Panc1 (cell line): ENCODE results near the gene TMEM95. TPM values are rescaled to one million over a fixed set of nuclear protein-coding genes. Genes with fewer than 3 reads are reported as not detected.

Experiments used
- ATAC-seq: fragments of 200-7000 bp; cut with Tn5 transposase; 2 replicates; pipeline ENCODE4 v1.9.1; 2020; ENCODE audit warnings: mild to moderate bottlenecking, moderate library complexity
- BruUV-seq: library from RNA; stranded (reverse); fragments of 400-500 nt; replicated peaks from 2 replicates; lab custom pipeline; 2021; lab: Mats Ljungman, UMichigan
- CTCF ChIA-PET: fragments of 300-600 bp; sonication (Branson Sonifier 250); formaldehyde crosslinking; loops from one replicate; lab custom pipeline; 2022; ENCODE audit warnings: antibody characterized with exemption; lab: Charles Lee
- POLR2A ChIA-PET: fragments of 300-600 bp; sonication (Branson Sonifier 250); formaldehyde crosslinking; loops from one replicate; lab custom pipeline; 2022; ENCODE audit warnings: antibody characterized with exemption; lab: Charles Lee
- DNase-seq: peaks from one replicate; pipeline ENCODE4 v3.0.0-alpha.2; 2010; ENCODE audit warnings: low read depth, low spot score
- H3K27ac ChIP-seq: 2 replicates; pipeline ENCODE4 v1.5.1; 2011; ENCODE audit warnings: mild to moderate bottlenecking, low read length, inconsistent platforms
- H3K27me3 ChIP-seq: fragments of 200-500 bp; sonication (Bioruptor generic); 2 replicates; pipeline ENCODE4 v1.6.0; 2014; ENCODE audit warnings: low read length, inconsistent platforms; ENCODE audit not compliant: control insufficient read depth, insufficient read depth
- H3K36me3 ChIP-seq: fragments of 200-500 bp; sonication (Bioruptor generic); 2 replicates; pipeline ENCODE4 v1.5.1; 2014; ENCODE audit warnings: inconsistent platforms, mild to moderate bottlenecking, low read length, moderate library complexity; ENCODE audit not compliant: control insufficient read depth, insufficient read depth
- H3K4me1 ChIP-seq: 2 replicates; pipeline ENCODE4 v1.5.1; 2011; ENCODE audit warnings: inconsistent platforms, mild to moderate bottlenecking, low read length, moderate library complexity; ENCODE audit not compliant: control insufficient read depth, insufficient read depth
- H3K4me3 ChIP-seq, 2 experiments: 2 replicates each; pipeline ENCODE4 v1.5.1; 2011 to 2012; ENCODE audit warnings: low read depth in 2 of 2, low read length in 2 of 2, mild to moderate bottlenecking in 2 of 2, inconsistent platforms in 1 of 2, moderate library complexity in 1 of 2
- H3K9me3 ChIP-seq: fragments of 200-500 bp; sonication (Bioruptor generic); 2 replicates; pipeline ENCODE4 v1.5.1; 2014; ENCODE audit warnings: low read depth, mild to moderate bottlenecking, inconsistent platforms, low read length, moderate library complexity; ENCODE audit not compliant: control insufficient read depth, insufficient read depth
- POLR2AphosphoS5 ChIP-seq: IDR thresholded peaks from 2 replicates; pipeline ENCODE4 v1.6.1; 2012; ENCODE audit warnings: mild to moderate bottlenecking, low read depth, low read length, moderate library complexity
- SIN3A ChIP-seq: IDR thresholded peaks from 2 replicates; pipeline ENCODE4 v1.6.1; 2012; ENCODE audit warnings: low read depth, mild to moderate bottlenecking, low read length, moderate library complexity, borderline replicate concordance; ENCODE audit not compliant: insufficient read depth
- TCF7L2 ChIP-seq: IDR thresholded peaks from 2 replicates; pipeline ENCODE4 v1.6.1; 2011; ENCODE audit warnings: mild to moderate bottlenecking, low read depth, low read length, inconsistent platforms
- in situ Hi-C: cut with HindIII; loops from 2 replicates; pipeline ENCODE4 v1.10.0; 2016; ENCODE audit warnings: low sequenced_read_pairs, low pct_unique_long_range_greater_than_20kb
- intact Hi-C: fragments of 100-400 bp; cut with micrococcal nuclease; formaldehyde crosslinking; loops from one replicate; pipeline ENCODE4 v1.10.0; 2022; ENCODE audit not compliant: unreplicated experiment
- total RNA-seq: library from RNA; stranded (reverse); gene quantifications from one replicate; pipeline ENCODE4 v1.2.1, GENCODE V29; 2021; ENCODE audit not compliant: unreplicated experiment
- TF ChIP-seq, protein P1 (sequence below), 2 experiments: IDR thresholded peaks; 2 replicates each; pipeline ENCODE4 v1.6.1; 2011 to 2012; ENCODE audit warnings: low read depth in 2 of 2, control low read depth in 1 of 2, low read length in 1 of 2, mild to moderate bottlenecking in 1 of 2, moderate library complexity in 1 of 2; ENCODE audit not compliant: insufficient read depth in 1 of 2
- TF ChIP-seq, protein P2 (sequence below): fragments of 450-650 bp; IDR thresholded peaks from 2 replicates; pipeline ENCODE4 v1.5.1; 2017; ENCODE audit warnings: mild to moderate bottlenecking

TMEM95 gene
- total RNA-seq, 1 experiment from 2014 or later: not detected

DNA sequence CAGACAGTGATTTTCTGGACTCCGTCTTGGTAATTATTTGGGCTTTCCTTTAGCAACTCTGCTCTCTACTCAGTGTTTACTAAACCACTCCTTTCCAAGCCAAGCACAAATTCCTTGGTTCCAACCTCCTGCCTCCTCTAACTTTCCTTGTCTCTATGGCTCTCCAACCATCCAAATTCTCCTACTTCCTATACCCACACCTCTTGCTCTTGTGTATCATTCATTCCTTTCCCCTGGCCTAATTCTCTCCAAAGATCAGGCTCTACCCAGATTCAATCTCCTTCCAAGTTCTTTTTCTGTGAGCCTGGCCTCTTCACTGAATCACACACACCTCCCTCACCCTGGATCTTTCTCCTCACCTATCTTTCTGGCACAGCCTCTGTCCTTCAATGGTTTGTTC lies 26.9 kb upstream of the TMEM95 start:
- peaks cover 7% of the 10 kb centered on the region for H3K4me1 ChIP-seq
- H3K36me3 ChIP-seq: no peaks in the 10 kb centered on the region; the same call in 1 of the 2 replicates
- POLR2A ChIA-PET: no interaction called here
- intact Hi-C loops: no loop called here
- BruUV-seq: no TSS peak
- CTCF ChIA-PET: no interaction called here
- H3K4me3 ChIP-seq: peak overlapping the region; percentile 81 to 90
- H3K27me3 ChIP-seq: no peaks in the 10 kb centered on the region
- H3K27ac ChIP-seq: peak overlapping the region; percentile 90
- H3K9me3 ChIP-seq: no peaks in the 10 kb centered on the region
- in situ Hi-C loops: no loop called here
- no peak for DNase-seq
- ATAC-seq: no peak
- TF ChIP-seq, protein P1, sequence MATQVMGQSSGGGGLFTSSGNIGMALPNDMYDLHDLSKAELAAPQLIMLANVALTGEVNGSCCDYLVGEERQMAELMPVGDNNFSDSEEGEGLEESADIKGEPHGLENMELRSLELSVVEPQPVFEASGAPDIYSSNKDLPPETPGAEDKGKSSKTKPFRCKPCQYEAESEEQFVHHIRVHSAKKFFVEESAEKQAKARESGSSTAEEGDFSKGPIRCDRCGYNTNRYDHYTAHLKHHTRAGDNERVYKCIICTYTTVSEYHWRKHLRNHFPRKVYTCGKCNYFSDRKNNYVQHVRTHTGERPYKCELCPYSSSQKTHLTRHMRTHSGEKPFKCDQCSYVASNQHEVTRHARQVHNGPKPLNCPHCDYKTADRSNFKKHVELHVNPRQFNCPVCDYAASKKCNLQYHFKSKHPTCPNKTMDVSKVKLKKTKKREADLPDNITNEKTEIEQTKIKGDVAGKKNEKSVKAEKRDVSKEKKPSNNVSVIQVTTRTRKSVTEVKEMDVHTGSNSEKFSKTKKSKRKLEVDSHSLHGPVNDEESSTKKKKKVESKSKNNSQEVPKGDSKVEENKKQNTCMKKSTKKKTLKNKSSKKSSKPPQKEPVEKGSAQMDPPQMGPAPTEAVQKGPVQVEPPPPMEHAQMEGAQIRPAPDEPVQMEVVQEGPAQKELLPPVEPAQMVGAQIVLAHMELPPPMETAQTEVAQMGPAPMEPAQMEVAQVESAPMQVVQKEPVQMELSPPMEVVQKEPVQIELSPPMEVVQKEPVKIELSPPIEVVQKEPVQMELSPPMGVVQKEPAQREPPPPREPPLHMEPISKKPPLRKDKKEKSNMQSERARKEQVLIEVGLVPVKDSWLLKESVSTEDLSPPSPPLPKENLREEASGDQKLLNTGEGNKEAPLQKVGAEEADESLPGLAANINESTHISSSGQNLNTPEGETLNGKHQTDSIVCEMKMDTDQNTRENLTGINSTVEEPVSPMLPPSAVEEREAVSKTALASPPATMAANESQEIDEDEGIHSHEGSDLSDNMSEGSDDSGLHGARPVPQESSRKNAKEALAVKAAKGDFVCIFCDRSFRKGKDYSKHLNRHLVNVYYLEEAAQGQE (IDR thresholded peaks at IDR 0.05; ENCODE audit: insufficient read depth in 1 of 2, low read depth in 2 of 2, low read length in 1 of 2): no peak
- TF ChIP-seq POLR2AphosphoS5: no peak
- TF ChIP-seq, protein P2, sequence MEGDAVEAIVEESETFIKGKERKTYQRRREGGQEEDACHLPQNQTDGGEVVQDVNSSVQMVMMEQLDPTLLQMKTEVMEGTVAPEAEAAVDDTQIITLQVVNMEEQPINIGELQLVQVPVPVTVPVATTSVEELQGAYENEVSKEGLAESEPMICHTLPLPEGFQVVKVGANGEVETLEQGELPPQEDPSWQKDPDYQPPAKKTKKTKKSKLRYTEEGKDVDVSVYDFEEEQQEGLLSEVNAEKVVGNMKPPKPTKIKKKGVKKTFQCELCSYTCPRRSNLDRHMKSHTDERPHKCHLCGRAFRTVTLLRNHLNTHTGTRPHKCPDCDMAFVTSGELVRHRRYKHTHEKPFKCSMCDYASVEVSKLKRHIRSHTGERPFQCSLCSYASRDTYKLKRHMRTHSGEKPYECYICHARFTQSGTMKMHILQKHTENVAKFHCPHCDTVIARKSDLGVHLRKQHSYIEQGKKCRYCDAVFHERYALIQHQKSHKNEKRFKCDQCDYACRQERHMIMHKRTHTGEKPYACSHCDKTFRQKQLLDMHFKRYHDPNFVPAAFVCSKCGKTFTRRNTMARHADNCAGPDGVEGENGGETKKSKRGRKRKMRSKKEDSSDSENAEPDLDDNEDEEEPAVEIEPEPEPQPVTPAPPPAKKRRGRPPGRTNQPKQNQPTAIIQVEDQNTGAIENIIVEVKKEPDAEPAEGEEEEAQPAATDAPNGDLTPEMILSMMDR: no peak
- TF ChIP-seq SIN3A: no peak
- TF ChIP-seq TCF7L2: no peak

DNA sequence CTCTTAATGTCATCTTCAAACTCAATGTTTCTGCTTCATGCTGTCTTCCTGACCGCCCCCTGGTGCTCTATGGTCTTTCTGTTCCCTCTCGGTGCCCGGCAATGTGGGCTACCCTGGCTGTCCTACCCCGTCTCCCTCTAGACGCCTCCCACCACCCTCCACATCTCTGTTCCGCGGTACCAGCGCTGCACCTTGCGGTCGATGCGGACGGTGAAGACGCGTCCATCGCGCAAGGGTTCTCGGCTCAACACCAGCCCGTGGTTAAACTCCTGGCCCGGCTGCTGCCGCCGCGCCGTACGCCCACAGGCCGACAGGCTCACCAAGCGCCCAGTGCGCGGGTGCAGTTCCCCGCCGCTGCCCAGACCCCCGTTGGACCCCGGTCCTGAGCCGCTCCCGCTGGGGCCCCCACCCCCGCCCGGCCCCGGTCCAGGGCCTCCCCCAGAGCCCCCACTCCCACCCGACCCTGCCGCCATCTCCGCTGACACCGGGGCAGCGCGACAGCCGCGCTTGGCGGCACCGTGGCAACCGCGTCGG lies 26.0 kb upstream of the TMEM95 start, which contains the start of gene NEURL4:
Gene NEURL4 (minus strand): TSS at position 496 of the 534 bp plus-strand sequence. CDS start 23 bp downstream, at position 473.
- peak within 1 kb of the TSS; percentile 81 to 90 for H3K4me3 ChIP-seq
- no TSS peak for BruUV-seq
- TF ChIP-seq SIN3A (no peak), TCF7L2 (no peak), POLR2AphosphoS5 (no peak)
- TF ChIP-seq, protein P2: no peak
- TF ChIP-seq, protein P1 (IDR thresholded peaks at IDR 0.05; ENCODE audit: insufficient read depth in 1 of 2, low read depth in 2 of 2, low read length in 1 of 2): no peak
- H3K36me3 ChIP-seq: no peaks in the 10 kb centered on the region; the same call in 1 of the 2 replicates
- ChIA-PET POLR2A (interaction anchor here (0.9 kb wide), 1 partner anchor 21 kb away, joined by 3 read pairs; no protein-coding TSS in a partner anchor), CTCF (interaction anchor here (0.6 to 0.7 kb wide), 2 partner anchors 39 to 190 kb away, joined by 3 to 5 read pairs; no protein-coding TSS in a partner anchor)
- peaks cover 7% of the 10 kb centered on the region for H3K4me1 ChIP-seq
- peak; percentile 35 for ATAC-seq
- H3K27me3 ChIP-seq: no peaks in the 10 kb centered on the region
- no peak for DNase-seq
- peak within 1 kb of the TSS; percentile 90 for H3K27ac ChIP-seq
- intact Hi-C loops: no loop called here
- in situ Hi-C loops: no loop called here
- H3K9me3 ChIP-seq: no peaks in the 10 kb centered on the region
